Measurements from ENCODE around the gene MYO1E.

DNA sequence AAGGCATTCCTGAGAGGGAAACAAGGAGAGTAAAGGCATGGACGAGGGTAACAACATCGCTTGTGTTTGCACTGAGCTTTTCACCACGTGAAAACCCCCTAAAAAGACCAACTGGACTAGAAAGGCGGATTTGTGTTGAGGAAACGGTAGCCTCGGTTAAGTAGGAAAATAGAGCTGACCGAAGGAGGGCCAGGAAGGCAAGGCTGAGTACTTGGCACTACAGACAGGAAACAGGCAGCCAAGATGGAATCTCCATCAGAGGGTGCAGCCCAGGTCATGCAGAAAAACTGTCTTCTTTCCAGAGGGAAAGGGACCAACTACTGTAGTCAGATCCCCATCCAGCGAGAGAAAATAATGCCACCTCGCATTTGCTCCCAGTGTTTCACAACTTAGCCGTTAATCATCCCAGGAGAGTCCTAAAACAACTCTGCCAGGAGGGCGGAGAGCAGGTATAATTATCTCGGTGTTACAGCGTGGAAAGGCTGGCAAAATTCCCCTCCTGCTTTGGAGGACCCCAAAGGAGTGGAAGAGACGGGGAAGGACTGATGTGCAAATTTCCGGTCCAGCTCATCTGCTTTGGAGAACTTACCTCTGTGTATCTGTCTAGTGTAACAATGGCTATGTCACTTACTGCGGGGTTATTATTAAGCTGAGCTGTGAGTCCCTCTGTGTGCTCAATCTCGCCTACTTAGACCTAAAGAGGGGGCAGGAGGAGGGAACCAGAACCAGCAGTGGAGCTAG, 77.2 kb downstream of the MYO1E start:
- TF ChIP-seq, protein P1, sequence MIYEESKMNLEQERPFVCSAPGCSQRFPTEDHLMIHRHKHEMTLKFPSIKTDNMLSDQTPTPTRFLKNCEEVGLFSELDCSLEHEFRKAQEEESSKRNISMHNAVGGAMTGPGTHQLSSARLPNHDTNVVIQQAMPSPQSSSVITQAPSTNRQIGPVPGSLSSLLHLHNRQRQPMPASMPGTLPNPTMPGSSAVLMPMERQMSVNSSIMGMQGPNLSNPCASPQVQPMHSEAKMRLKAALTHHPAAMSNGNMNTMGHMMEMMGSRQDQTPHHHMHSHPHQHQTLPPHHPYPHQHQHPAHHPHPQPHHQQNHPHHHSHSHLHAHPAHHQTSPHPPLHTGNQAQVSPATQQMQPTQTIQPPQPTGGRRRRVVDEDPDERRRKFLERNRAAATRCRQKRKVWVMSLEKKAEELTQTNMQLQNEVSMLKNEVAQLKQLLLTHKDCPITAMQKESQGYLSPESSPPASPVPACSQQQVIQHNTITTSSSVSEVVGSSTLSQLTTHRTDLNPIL (CRISPR knock-in tag; IDR thresholded peaks at IDR 0.05; ENCODE audit: low read depth): no peak; the same call in 1 of the 2 replicates
- TF ChIP-seq CSDC2 (CRISPR knock-in tag; IDR thresholded peaks at IDR 0.05) (no peak), TOX (CRISPR knock-in tag; IDR thresholded peaks at IDR 0.05; ENCODE audit: borderline replicate concordance) (no peak), ZFP30 (CRISPR knock-in tag; IDR thresholded peaks at IDR 0.05) (no peak), ESRRG (CRISPR knock-in tag; IDR thresholded peaks at IDR 0.05) (no peak), RARB (CRISPR knock-in tag; IDR thresholded peaks at IDR 0.05) (no peak; the same call in 1 of the 2 replicates), ZC3H10 (CRISPR knock-in tag; IDR thresholded peaks at IDR 0.05) (no peak), CSRNP3 (CRISPR knock-in tag; IDR thresholded peaks at IDR 0.05) (no peak), BACH2 (CRISPR knock-in tag; IDR thresholded peaks at IDR 0.05; ENCODE audit: borderline replicate concordance) (no peak)
- TF ChIP-seq, protein P2, sequence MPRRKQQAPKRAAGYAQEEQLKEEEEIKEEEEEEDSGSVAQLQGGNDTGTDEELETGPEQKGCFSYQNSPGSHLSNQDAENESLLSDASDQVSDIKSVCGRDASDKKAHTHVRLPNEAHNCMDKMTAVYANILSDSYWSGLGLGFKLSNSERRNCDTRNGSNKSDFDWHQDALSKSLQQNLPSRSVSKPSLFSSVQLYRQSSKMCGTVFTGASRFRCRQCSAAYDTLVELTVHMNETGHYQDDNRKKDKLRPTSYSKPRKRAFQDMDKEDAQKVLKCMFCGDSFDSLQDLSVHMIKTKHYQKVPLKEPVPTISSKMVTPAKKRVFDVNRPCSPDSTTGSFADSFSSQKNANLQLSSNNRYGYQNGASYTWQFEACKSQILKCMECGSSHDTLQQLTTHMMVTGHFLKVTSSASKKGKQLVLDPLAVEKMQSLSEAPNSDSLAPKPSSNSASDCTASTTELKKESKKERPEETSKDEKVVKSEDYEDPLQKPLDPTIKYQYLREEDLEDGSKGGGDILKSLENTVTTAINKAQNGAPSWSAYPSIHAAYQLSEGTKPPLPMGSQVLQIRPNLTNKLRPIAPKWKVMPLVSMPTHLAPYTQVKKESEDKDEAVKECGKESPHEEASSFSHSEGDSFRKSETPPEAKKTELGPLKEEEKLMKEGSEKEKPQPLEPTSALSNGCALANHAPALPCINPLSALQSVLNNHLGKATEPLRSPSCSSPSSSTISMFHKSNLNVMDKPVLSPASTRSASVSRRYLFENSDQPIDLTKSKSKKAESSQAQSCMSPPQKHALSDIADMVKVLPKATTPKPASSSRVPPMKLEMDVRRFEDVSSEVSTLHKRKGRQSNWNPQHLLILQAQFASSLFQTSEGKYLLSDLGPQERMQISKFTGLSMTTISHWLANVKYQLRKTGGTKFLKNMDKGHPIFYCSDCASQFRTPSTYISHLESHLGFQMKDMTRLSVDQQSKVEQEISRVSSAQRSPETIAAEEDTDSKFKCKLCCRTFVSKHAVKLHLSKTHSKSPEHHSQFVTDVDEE (CRISPR knock-in tag; IDR thresholded peaks at IDR 0.05): no peak
- TF ChIP-seq, protein P3, sequence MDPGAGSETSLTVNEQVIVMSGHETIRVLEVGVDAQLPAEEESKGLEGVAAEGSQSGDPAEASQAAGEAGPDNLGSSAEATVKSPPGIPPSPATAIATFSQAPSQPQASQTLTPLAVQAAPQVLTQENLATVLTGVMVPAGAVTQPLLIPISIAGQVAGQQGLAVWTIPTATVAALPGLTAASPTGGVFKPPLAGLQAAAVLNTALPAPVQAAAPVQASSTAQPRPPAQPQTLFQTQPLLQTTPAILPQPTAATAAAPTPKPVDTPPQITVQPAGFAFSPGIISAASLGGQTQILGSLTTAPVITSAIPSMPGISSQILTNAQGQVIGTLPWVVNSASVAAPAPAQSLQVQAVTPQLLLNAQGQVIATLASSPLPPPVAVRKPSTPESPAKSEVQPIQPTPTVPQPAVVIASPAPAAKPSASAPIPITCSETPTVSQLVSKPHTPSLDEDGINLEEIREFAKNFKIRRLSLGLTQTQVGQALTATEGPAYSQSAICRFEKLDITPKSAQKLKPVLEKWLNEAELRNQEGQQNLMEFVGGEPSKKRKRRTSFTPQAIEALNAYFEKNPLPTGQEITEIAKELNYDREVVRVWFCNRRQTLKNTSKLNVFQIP (CRISPR knock-in tag; IDR thresholded peaks at IDR 0.05; ENCODE audit: borderline replicate concordance, low read depth): no peak
- TF ChIP-seq, protein P4, sequence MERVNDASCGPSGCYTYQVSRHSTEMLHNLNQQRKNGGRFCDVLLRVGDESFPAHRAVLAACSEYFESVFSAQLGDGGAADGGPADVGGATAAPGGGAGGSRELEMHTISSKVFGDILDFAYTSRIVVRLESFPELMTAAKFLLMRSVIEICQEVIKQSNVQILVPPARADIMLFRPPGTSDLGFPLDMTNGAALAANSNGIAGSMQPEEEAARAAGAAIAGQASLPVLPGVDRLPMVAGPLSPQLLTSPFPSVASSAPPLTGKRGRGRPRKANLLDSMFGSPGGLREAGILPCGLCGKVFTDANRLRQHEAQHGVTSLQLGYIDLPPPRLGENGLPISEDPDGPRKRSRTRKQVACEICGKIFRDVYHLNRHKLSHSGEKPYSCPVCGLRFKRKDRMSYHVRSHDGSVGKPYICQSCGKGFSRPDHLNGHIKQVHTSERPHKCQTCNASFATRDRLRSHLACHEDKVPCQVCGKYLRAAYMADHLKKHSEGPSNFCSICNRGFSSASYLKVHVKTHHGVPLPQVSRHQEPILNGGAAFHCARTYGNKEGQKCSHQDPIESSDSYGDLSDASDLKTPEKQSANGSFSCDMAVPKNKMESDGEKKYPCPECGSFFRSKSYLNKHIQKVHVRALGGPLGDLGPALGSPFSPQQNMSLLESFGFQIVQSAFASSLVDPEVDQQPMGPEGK (CRISPR knock-in tag; IDR thresholded peaks at IDR 0.05; ENCODE audit: borderline replicate concordance): no peak
